Activated CD4-positive, alpha-beta T cell treated with anti-CD3 and anti-CD28 coated beads, Interleukin-2, amount 50 U/mL, for 16 hours (primary cell): Measurements from ENCODE around the gene STX4.

ENCODE experiments used
- DNase-seq: peaks from one replicate; pipeline ENCODE4 v3.0.0-alpha.2; 2020

The STX4 gene

GRCh38 chr16:31022544-31023251 lies 10.7 kb upstream of the STX4 start:
- DNase-seq: no peak

DNA sequence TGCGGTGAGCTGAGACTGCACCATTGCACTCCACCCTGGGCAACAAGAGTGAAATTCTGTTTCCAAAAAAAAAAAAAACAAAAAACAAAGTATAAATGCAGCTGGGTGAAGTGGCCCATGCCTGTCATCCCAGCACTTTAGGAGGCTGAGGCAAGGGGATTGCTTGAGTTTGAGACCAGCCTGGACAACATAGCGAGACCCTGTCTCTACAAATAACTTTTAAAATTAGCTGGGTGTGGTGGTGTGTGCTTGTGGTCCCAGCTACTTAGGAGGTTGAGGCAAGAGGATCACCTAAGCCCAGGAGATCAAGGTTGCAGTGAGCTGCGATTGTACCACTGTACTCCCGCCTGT lies 10.1 kb upstream of the STX4 start:
- no peak for DNase-seq

DNA sequence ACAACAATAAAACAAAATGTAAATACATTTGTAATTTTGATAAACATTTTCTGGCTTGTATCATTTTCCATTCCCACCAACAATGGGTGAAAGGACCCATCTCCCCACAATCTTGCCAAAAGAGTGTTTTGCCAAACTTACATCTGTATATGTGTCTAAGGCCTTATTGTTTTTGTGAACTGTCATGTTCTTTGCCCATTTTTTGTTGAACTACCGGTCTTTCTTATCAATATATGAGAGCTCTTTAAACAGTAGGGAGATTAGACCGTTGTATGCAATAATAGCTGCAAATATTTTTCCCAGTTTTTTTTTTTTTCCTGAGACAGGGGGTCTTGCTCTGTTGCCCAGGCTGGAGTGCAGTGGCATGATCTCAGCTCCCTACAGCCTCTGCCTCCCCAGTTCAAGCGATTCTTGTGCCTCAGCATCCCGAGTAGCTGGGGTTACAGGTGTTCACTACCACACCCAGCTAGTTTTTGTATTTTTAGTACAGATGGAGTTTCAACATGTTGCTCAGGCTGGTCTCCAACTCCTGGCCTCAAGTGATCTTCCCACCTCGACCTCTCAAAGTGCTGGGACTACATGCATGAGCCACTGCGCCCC lies 9.6 kb upstream of the STX4 start:
- no peak for DNase-seq

DNA sequence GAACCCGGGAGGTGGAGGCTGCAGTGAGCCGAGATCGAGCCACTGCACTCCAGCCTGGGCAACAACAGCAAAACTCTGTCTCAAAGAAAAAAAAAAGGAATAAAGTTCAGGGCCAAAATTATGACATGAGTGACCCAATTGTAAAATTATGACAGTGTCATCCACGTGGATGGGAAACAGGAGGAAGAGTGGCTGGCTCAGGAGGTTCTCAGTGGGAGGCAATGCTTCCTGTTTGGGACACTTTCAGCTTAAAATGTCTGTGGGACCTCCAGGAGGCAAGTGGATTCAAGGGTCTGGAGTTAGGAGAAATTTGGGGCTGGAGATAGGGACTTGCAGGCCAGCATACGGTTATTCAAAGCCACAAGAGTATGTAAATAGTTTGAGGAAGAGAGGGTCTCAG lies 8.0 kb upstream of the STX4 start:
- DNase-seq: no peak

- no peak for DNase-seq
Observed at GRCh38 chr16:31029272-31029671, 4.1 kb upstream of the STX4 start.

GRCh38 chr16:31031276-31031675 lies 2.1 kb upstream of the STX4 start:
- DNase-seq: no peak

DNA sequence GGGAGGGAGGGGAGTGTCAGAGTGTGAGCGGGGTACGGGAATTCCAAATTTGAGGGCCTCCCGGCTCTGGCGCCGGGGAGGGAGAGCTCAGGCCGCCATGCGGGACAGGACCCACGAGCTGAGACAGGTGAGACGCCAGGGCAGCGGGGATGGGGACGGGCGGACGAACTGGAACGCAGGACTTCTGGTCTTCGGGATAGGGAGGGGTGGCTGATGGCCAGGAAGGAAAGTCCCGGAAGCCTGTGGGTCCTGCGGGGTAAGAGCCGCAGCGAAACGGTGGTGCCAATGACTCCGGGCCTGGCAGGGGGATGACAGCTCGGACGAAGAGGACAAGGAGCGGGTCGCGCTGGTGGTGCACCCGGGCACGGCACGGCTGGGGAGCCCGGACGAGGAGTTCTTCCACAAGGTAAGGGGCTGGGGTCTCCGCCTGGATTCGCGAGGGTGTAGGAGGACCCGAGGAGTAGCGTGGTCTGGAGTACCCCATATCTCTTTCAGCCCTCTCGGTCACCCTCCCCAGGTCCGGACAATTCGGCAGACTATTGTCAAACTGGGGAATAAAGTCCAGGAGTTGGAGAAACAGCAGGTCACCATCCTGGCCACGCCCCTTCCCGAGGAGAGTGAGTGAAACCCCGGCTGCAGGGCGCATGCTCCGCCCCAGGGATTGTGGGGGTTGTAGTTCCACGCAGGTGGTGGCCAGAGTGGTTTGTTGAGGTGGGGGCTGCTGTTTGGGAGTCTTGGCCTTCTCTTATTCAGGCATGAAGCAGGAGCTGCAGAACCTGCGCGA lies 543 bp downstream of the STX4 start:
- peak; percentile 89 for DNase-seq

DNA sequence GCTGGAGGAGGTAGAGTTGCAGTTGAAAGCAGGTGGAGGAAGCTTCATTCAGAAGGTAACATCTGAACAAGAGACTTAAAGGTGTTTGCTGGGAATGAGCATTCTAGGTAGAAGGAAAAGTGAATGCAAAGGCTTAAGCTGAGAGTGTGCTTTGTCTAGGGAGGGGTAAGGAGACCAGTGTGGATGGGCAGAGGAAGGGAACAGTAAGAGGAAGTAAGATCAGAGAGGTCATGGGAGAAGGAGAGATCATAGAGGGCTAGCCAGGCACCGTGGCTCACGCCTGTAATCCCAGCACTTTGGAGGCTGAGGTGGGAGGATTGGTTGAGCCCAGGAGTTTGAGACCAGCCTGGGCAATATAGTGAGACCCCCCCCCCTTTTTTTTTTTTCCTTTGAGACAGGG lies 3.3 kb downstream of the STX4 start:
- DNase-seq: no peak

- DNase-seq: no peak
Observed at GRCh38 chr16:31038993-31039392, 5.6 kb downstream of the STX4 start.

DNA sequence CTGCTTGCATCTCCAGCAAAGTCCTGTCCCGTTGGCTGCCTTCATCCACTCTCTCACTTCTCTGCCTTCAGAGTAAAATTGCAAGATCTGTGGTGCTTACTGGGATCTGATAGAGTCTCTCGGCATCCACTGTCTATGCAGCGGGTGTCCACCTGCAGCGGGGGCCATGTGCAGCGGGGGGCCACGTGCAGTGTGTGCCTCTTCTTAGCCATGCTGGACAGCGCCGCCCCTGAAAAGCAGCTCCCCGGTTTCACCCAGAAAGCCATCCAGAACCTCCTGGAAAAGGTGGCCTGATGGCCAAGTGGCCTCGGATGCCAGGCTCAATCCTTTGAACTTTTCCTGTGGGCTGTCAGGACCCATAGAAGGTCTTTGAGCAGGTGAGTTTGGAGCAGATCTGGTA lies 9.5 kb downstream of the STX4 start:
- no peak for DNase-seq

DNA sequence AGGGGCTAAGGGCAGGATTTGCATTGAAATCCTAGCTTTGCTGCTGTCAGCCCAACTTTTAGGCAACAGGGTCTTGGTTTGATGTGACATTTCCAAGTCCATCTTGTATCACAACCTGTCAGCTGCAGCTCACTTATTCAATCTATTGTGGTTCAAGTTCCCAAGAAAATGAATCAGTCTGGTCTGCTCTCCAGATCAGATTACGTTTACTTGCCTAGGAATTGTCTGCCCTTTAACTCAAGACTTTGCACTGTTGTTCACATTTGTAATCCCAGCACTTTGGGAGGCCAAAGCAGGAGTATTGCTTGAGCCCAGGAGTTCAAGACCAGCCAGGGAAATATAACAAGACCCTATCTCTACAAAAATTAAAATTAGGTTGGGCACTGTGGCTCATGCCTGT lies 10.0 kb downstream of the STX4 start:
- no peak for DNase-seq

DNA sequence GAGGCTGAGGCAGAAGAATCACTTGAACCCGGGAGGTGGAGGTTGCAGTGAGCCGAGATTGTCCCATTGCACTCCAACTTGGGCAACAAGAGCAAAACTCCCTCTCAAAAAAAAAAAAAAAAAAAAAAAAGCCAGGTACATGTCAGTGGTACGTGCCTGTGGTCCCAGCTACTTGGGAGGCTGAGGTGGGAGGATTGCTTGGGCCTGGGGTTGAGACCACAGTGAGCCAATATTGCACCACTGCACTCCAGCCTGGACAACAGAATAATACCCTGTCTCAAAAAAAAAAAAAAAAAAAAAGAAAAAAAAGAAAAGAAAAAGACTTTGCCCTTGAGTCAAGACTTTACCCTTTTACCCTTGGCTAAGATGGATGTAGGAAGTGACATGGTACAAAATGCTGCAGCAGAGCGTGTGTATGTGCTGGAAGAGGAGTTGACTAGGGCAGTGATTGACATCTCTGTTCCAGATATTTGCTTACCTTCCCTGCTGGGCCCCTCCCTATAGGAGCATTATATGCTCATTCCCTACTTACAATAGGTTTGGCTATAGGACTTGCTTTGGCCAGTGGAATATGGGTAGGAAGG lies 10.6 kb downstream of the STX4 start:
- DNase-seq: no peak

DNA sequence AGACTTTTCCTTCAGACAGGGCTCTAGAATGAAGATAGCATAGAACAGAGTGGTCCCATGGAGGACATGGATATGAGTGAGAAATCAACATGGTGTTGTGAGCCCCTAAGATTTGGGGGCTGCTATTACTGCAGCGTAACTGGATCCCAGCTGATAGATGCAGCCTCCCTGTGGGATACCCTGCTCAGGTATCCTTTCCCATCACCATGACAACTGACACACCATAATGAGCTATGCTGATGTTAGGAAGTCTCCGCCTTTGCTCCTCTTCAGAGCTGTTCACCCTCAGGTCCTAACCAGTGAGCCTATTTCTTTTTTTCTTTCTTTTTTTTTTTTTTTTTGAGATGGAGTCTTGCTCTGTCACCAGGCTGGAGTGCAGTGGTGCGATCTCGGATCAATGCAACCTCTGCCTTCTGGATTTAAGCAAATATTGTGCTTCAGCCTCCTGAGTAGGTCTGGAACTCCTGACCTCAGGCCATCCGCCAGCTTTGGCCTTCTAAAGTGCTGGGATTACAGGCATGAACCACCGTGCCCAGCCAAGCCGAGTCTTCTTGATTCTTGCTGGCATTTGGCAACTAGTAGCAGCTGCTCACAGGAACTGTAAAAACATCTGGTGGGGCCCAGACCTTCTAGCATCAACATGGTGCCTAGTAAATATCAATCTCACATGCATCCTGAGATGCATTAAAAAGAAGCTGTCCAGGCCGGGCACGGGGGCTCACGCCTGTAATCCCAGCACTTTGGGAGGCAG lies 17.1 kb downstream of the STX4 start:
- no peak for DNase-seq

GRCh38 chr16:31052114-31052513 lies 18.8 kb downstream of the STX4 start:
- DNase-seq: no peak

- no peak for DNase-seq
Observed at GRCh38 chr16:31055613-31056012, 22.3 kb downstream of the STX4 start.

GRCh38 chr16:31061126-31061812 lies 27.9 kb downstream of the STX4 start:
- no peak for DNase-seq

GRCh38 chr16:31061813-31062440 lies 28.6 kb downstream of the STX4 start:
- DNase-seq: no peak

DNA sequence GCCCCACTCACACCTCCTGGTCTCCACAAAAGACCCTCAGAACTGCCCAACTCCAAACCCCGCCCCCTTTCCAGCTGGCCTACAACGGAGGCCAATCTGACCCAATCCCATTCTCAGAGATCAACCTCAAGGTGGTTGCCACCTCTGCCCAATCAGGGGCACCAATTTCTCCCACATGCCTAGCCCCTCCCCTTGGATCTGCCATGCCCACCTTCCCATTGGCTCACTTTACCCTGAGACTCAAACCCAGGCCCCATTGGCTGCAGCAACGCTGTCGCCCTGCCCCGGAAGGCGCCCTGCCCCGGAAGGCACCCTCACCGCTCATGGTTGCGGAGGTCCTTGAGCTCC lies 30.1 kb downstream of the STX4 start:
- DNase-seq: no peak

GRCh38 chr16:31063843-31064611 lies 30.7 kb downstream of the STX4 start:
- peak; percentile 50 for DNase-seq

GRCh38 chr16:31064882-31065461 lies 31.6 kb downstream of the STX4 start:
- DNase-seq: no peak

- DNase-seq: no peak
Observed at GRCh38 chr16:31067342-31067741, 34.0 kb downstream of the STX4 start.
